GM12872 (cell line): ENCODE data around the gene CNN3.

ENCODE experiments used
- TF ChIP-seq, protein P1 (sequence below): IDR thresholded peaks from 3 replicates; pipeline ENCODE4 v1.5.1; 2011; ENCODE audit warnings: low read depth, mild to moderate bottlenecking, low read length, moderate library complexity; ENCODE audit not compliant: insufficient read depth

Gene CNN3

GRCh38 chr1:94934551-94934950 is 7.6 kb upstream of the CNN3 start:
- TF ChIP-seq, protein P1, sequence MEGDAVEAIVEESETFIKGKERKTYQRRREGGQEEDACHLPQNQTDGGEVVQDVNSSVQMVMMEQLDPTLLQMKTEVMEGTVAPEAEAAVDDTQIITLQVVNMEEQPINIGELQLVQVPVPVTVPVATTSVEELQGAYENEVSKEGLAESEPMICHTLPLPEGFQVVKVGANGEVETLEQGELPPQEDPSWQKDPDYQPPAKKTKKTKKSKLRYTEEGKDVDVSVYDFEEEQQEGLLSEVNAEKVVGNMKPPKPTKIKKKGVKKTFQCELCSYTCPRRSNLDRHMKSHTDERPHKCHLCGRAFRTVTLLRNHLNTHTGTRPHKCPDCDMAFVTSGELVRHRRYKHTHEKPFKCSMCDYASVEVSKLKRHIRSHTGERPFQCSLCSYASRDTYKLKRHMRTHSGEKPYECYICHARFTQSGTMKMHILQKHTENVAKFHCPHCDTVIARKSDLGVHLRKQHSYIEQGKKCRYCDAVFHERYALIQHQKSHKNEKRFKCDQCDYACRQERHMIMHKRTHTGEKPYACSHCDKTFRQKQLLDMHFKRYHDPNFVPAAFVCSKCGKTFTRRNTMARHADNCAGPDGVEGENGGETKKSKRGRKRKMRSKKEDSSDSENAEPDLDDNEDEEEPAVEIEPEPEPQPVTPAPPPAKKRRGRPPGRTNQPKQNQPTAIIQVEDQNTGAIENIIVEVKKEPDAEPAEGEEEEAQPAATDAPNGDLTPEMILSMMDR: no peak

- TF ChIP-seq, protein P1: no peak
Measured at GRCh38 chr1:94931254-94931841, 4.4 kb upstream of the CNN3 start.

DNA sequence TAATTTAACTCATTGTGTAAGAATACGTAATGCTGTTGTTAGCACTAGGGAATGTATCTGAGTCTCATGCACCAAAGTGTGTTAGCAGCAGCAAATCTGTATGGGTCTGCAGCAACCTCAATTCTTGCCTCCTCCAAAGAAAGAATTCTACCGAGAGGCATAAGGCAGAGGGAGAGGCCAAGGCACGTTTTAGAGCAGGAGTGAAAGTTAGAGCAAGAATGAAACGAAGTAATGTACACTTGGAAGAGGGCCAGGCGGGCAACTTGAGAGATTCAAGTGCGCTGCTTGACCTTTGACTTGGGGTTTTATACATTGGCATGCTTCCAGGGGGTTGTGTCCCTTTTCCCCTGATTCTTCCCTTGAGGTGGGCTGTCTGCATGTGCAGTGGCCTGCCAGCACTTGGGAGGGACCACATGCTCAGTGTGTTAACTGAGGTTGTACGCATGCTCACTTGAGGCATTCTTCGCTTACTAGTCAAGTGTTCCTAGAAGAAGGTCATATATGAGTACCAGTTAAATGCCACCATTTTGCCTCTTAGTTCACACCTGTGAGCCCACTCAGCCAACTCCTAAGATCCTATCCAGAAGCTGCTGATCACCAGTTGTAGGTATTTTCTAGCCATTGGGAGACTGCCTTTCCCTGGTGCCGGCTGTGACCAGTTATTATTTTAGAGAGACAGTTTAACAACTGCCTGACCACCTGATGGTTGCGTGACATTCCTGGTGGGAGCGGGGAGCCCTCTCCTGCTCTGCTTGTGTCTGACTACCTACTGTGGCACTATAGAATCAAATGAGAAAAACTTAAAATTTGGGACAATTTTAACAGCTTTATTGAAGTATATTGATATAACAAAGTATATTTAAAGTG is 2.7 kb upstream of the CNN3 start:
- TF ChIP-seq, protein P1: no peak

GRCh38 chr1:94928293-94928939 is 1.5 kb upstream of the CNN3 start:
- TF ChIP-seq, protein P1: no peak

- TF ChIP-seq, protein P1: no peak
Measured at GRCh38 chr1:94927405-94928175, 680 bp upstream of the CNN3 start.

GRCh38 chr1:94926126-94926914 is 590 bp downstream of the CNN3 start:
- TF ChIP-seq, protein P1: peak; percentile 18; the same call in 1 of the 3 replicates
